HEK293 (cell line): ENCODE data around the gene XPO5.

Experiments
- ATF2 ChIP-seq: fragments of 450-650 bp; formaldehyde crosslinking; IDR thresholded peaks from 2 replicates; pipeline ENCODE4 v1.5.1; 2016; ENCODE audit warnings: missing biosample characterization, missing genetic modification characterization, low read depth
- GLIS2 ChIP-seq: fragments of 450-650 bp; formaldehyde crosslinking; IDR thresholded peaks from 2 replicates; pipeline ENCODE4 v1.5.1; 2016; ENCODE audit warnings: missing biosample characterization, missing genetic modification characterization
- HIC1 ChIP-seq: fragments of 450-650 bp; formaldehyde crosslinking; IDR thresholded peaks from 2 replicates; pipeline ENCODE4 v1.5.1; 2016; ENCODE audit warnings: missing biosample characterization, missing genetic modification characterization
- KLF17 ChIP-seq: fragments of 450-650 bp; formaldehyde crosslinking; IDR thresholded peaks from 2 replicates; pipeline ENCODE4 v1.5.1; 2016; ENCODE audit warnings: missing biosample characterization, missing genetic modification characterization
- MEIS1 ChIP-seq: sonication (generic); formaldehyde crosslinking; IDR thresholded peaks from 2 replicates; pipeline ENCODE4 v1.8.1; 2022; ENCODE audit warnings: missing genetic modification reagents, mild to moderate bottlenecking, borderline replicate concordance
- MYNN ChIP-seq: fragments of 450-650 bp; formaldehyde crosslinking; IDR thresholded peaks from 2 replicates; pipeline ENCODE4 v1.5.1; 2016; ENCODE audit warnings: missing biosample characterization, missing genetic modification characterization, borderline replicate concordance
- SCRT2 ChIP-seq: fragments of 450-650 bp; formaldehyde crosslinking; IDR thresholded peaks from 2 replicates; pipeline ENCODE4 v1.5.1; 2016; ENCODE audit warnings: missing biosample characterization, missing genetic modification characterization
- TCF7L2 ChIP-seq: IDR thresholded peaks from 2 replicates; pipeline ENCODE4 v1.6.1; 2011; ENCODE audit warnings: low read depth, mild to moderate bottlenecking, inconsistent platforms, low read length, moderate library complexity, borderline replicate concordance
- TRIM28 ChIP-seq: IDR thresholded peaks from 2 replicates; pipeline ENCODE4 v1.6.1; 2011; ENCODE audit warnings: low read length, control low read depth, borderline replicate concordance
- YY2 ChIP-seq: fragments of 450-650 bp; formaldehyde crosslinking; IDR thresholded peaks from 2 replicates; pipeline ENCODE4 v1.5.1; 2016; ENCODE audit warnings: missing biosample characterization, missing genetic modification characterization
- ZFHX2 ChIP-seq: fragments of 450-650 bp; formaldehyde crosslinking; conservative IDR thresholded peaks from 2 replicates; pipeline ENCODE4 v1.5.1; 2016; ENCODE audit warnings: missing biosample characterization, missing genetic modification characterization
- ZNF239 ChIP-seq: fragments of 450-650 bp; formaldehyde crosslinking; IDR thresholded peaks from 2 replicates; pipeline ENCODE4 v1.5.1; 2016; ENCODE audit warnings: missing biosample characterization, missing genetic modification characterization
- ZNF341 ChIP-seq: fragments of 450-650 bp; formaldehyde crosslinking; IDR thresholded peaks from 2 replicates; pipeline ENCODE4; 2016; ENCODE audit warnings: low read depth, missing biosample characterization, missing genetic modification characterization
- ZNF350 ChIP-seq: fragments of 450-650 bp; formaldehyde crosslinking; IDR thresholded peaks from 2 replicates; pipeline ENCODE4 v1.5.0; 2017; ENCODE audit warnings: missing biosample characterization, mild to moderate bottlenecking, missing genetic modification characterization
- ZNF423 ChIP-seq: fragments of 450-650 bp; formaldehyde crosslinking; IDR thresholded peaks from 2 replicates; pipeline ENCODE4 v1.5.1; 2016; ENCODE audit warnings: missing biosample characterization, missing genetic modification characterization
- ZNF514 ChIP-seq: fragments of 450-650 bp; formaldehyde crosslinking; IDR thresholded peaks from 2 replicates; pipeline ENCODE4 v1.5.1; 2016; ENCODE audit warnings: missing biosample characterization, missing genetic modification characterization
- ZNF530 ChIP-seq: fragments of 450-650 bp; formaldehyde crosslinking; IDR thresholded peaks from 2 replicates; pipeline ENCODE4 v1.5.1; 2016; ENCODE audit warnings: low read depth, missing biosample characterization, missing genetic modification characterization
- ZNF621 ChIP-seq: fragments of 450-650 bp; formaldehyde crosslinking; IDR thresholded peaks from 2 replicates; pipeline ENCODE4 v1.5.1; 2017; ENCODE audit warnings: missing biosample characterization, missing genetic modification characterization
- ZNF792 ChIP-seq: fragments of 450-650 bp; formaldehyde crosslinking; IDR thresholded peaks from 2 replicates; pipeline ENCODE4 v1.5.1; 2016; ENCODE audit warnings: missing biosample characterization, missing genetic modification characterization
- ZNF837 ChIP-seq: fragments of 450-650 bp; formaldehyde crosslinking; IDR thresholded peaks from 2 replicates; pipeline ENCODE4 v1.5.1; 2016; ENCODE audit warnings: missing biosample characterization, missing genetic modification characterization
- ZNF843 ChIP-seq: fragments of 450-650 bp; formaldehyde crosslinking; IDR thresholded peaks from 2 replicates; pipeline ENCODE4 v1.5.1; 2016; ENCODE audit warnings: missing biosample characterization, missing genetic modification characterization
- TF ChIP-seq, protein P1 (sequence below): fragments of 450-650 bp; formaldehyde crosslinking; IDR thresholded peaks from 2 replicates; pipeline ENCODE4 v1.5.1; 2016; ENCODE audit warnings: missing biosample characterization, missing genetic modification characterization
- TF ChIP-seq, protein P2 (sequence below): fragments of 450-650 bp; IDR thresholded peaks from 2 replicates; pipeline ENCODE4 v1.5.1; 2018; ENCODE audit warnings: missing biosample characterization, missing genetic modification characterization
- TF ChIP-seq, protein P3 (sequence below): fragments of 450-650 bp; formaldehyde crosslinking; IDR thresholded peaks from 2 replicates; pipeline ENCODE4 v1.5.1; 2016; ENCODE audit warnings: missing biosample characterization, missing genetic modification characterization, borderline replicate concordance
- TF ChIP-seq, protein P4 (sequence below): sonication (generic); formaldehyde crosslinking; IDR thresholded peaks from 2 replicates; pipeline ENCODE4 v1.8.1; 2022; ENCODE audit warnings: mild to moderate bottlenecking, moderate library complexity, missing genetic modification reagents

The XPO5 gene

GRCh38 chr6:43496370-43497128 is 79.3 kb downstream of the XPO5 start (continued):
- TF ChIP-seq, protein P1, sequence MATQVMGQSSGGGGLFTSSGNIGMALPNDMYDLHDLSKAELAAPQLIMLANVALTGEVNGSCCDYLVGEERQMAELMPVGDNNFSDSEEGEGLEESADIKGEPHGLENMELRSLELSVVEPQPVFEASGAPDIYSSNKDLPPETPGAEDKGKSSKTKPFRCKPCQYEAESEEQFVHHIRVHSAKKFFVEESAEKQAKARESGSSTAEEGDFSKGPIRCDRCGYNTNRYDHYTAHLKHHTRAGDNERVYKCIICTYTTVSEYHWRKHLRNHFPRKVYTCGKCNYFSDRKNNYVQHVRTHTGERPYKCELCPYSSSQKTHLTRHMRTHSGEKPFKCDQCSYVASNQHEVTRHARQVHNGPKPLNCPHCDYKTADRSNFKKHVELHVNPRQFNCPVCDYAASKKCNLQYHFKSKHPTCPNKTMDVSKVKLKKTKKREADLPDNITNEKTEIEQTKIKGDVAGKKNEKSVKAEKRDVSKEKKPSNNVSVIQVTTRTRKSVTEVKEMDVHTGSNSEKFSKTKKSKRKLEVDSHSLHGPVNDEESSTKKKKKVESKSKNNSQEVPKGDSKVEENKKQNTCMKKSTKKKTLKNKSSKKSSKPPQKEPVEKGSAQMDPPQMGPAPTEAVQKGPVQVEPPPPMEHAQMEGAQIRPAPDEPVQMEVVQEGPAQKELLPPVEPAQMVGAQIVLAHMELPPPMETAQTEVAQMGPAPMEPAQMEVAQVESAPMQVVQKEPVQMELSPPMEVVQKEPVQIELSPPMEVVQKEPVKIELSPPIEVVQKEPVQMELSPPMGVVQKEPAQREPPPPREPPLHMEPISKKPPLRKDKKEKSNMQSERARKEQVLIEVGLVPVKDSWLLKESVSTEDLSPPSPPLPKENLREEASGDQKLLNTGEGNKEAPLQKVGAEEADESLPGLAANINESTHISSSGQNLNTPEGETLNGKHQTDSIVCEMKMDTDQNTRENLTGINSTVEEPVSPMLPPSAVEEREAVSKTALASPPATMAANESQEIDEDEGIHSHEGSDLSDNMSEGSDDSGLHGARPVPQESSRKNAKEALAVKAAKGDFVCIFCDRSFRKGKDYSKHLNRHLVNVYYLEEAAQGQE (tag by site-specific recombination): no peak
- no peak for TF ChIP-seq MYNN (tag by site-specific recombination)
- TF ChIP-seq ZNF843 (tag by site-specific recombination): no peak
- no peak for TF ChIP-seq ZNF239
- TF ChIP-seq, protein P2, sequence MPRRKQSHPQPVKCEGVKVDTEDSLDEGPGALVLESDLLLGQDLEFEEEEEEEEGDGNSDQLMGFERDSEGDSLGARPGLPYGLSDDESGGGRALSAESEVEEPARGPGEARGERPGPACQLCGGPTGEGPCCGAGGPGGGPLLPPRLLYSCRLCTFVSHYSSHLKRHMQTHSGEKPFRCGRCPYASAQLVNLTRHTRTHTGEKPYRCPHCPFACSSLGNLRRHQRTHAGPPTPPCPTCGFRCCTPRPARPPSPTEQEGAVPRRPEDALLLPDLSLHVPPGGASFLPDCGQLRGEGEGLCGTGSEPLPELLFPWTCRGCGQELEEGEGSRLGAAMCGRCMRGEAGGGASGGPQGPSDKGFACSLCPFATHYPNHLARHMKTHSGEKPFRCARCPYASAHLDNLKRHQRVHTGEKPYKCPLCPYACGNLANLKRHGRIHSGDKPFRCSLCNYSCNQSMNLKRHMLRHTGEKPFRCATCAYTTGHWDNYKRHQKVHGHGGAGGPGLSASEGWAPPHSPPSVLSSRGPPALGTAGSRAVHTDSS (tag by site-specific recombination): no peak
- TF ChIP-seq KLF17 (tag by site-specific recombination): no peak
- TF ChIP-seq ZNF792: no peak
- no peak for TF ChIP-seq HIC1 (tag by site-specific recombination)
- TF ChIP-seq SCRT2 (tag by site-specific recombination): 0 out of 2 replicates have a peak, but pooled peaks have one; percentile 58
- TF ChIP-seq, protein P3, sequence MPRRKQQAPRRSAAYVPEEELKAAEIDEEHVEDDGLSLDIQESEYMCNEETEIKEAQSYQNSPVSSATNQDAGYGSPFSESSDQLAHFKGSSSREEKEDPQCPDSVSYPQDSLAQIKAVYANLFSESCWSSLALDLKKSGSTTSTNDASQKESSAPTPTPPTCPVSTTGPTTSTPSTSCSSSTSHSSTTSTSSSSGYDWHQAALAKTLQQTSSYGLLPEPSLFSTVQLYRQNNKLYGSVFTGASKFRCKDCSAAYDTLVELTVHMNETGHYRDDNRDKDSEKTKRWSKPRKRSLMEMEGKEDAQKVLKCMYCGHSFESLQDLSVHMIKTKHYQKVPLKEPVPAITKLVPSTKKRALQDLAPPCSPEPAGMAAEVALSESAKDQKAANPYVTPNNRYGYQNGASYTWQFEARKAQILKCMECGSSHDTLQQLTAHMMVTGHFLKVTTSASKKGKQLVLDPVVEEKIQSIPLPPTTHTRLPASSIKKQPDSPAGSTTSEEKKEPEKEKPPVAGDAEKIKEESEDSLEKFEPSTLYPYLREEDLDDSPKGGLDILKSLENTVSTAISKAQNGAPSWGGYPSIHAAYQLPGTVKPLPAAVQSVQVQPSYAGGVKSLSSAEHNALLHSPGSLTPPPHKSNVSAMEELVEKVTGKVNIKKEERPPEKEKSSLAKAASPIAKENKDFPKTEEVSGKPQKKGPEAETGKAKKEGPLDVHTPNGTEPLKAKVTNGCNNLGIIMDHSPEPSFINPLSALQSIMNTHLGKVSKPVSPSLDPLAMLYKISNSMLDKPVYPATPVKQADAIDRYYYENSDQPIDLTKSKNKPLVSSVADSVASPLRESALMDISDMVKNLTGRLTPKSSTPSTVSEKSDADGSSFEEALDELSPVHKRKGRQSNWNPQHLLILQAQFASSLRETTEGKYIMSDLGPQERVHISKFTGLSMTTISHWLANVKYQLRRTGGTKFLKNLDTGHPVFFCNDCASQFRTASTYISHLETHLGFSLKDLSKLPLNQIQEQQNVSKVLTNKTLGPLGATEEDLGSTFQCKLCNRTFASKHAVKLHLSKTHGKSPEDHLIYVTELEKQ (tag by site-specific recombination): no peak
- no peak for TF ChIP-seq ZNF837
- TF ChIP-seq ATF2: no peak
- TF ChIP-seq ZNF621 (tag by site-specific recombination): no peak
- TF ChIP-seq ZNF350: no peak
- TF ChIP-seq, protein P4, sequence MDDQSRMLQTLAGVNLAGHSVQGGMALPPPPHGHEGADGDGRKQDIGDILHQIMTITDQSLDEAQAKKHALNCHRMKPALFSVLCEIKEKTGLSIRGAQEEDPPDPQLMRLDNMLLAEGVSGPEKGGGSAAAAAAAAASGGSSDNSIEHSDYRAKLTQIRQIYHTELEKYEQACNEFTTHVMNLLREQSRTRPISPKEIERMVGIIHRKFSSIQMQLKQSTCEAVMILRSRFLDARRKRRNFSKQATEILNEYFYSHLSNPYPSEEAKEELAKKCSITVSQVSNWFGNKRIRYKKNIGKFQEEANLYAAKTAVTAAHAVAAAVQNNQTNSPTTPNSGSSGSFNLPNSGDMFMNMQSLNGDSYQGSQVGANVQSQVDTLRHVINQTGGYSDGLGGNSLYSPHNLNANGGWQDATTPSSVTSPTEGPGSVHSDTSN (CRISPR knock-in tag): 0 out of 2 replicates have a peak, but pooled peaks have one; percentile 58
- TF ChIP-seq ZNF530 (tag by site-specific recombination): no peak
- no peak for TF ChIP-seq YY2 (tag by site-specific recombination)
- no peak for TF ChIP-seq ZNF423
- TF ChIP-seq ZNF341 (tag by site-specific recombination): no peak
- TF ChIP-seq MEIS1 (CRISPR knock-in tag): peak; percentile 23; the same call in 1 of the 2 replicates
- TF ChIP-seq ZNF514 (tag by site-specific recombination): no peak
- no peak for TF ChIP-seq GLIS2 (tag by site-specific recombination)
- TF ChIP-seq TCF7L2: no peak
- no peak for TF ChIP-seq TRIM28
- peak; percentile 70 for TF ChIP-seq ZFHX2 (tag by site-specific recombination)
